ENCODE measurements around the gene CLIC4.
"Not testable (repeated sequence)": the region's sequence is repeated elsewhere in the genome, so short reads cannot be mapped to it uniquely, and the experiment has no call there.

The CLIC4 gene

DNA sequence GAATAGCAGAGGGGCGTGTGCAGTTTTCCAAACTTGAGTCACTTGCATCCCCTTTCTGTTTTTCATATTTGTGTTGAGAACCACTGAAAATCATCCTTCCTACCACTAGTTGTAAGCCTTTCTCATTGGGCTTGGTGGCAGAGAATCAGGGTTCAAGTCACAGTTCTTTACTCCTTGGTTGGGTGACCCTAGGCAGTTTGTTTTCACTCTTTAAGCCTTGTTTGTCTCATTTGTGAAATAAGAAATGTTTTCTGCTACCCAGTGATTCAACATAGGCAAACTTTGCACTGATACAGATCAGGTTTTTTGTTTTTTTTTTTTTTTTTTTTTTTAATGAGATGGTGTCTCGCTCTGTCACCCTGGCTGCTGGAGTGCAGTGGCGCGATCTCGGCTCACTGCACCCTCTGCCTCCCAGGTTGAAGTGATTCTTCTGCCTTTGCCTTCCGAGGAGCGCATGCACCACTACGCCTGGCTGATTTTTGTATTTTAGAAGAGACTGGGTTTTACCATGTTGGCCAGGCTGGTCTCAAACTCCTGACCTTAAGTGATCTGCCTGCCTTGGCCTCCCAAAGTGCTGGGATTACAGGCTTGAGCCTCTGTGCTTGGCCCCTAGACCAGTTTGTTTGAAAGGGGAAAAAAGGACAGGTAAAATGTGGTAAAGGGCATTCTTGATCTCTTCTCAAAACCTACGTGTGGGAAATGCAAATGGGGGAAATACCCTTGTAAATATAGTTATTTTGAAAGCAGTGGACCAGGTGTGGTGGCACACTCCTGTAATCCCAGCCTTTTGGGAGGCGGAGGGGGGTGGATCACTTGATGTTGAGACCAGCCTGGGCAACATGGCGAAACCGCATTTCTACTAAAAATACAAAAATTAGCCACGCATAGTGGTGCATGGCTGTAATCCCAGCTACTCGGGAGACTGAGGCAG is 3.2 kb downstream of the CLIC4 start:
- DNase-seq, result peak in 1 of 2 donors; percentile 50

DNA sequence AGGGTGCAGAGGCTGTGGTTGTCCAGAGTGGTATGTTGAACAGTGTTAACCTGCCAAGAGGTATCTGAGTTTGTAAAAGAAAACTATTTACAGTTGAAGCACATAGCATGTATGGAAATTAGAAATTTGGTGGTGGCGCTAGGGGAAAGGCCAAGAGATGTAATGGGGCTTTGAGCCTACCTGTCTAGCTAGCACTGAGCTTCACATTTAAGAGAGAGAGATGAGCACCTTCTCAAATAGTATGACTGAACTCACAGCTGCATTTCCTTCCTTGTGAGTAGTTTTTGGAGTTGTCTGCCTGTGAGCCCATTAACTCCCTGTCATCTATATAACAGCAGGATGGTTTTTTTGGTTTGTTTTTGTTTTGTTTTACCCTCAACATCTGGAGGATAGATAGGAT is 4.0 kb downstream of the CLIC4 start:
- DNase-seq, result no peak

DNA sequence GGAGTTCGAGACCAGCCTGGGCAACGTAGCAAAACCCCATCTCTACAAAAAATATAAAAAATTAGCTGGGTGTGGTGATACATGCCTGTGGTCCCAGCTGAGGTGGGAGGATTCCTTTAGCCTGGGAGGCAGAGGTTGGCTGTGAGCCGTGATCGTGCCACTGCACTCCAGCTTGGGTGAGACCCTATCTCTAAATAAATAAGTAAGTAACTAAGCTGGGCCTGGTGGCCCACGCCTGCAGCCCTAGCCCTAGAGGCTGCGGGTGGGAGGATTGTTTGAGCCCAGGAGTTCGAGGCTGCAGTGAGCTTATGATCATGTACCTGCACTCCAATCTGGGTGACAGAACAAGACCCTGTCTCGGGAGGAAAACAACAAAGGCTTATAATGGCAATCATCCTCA is 4.6 kb downstream of the CLIC4 start:
- no peak for DNase-seq

DNA sequence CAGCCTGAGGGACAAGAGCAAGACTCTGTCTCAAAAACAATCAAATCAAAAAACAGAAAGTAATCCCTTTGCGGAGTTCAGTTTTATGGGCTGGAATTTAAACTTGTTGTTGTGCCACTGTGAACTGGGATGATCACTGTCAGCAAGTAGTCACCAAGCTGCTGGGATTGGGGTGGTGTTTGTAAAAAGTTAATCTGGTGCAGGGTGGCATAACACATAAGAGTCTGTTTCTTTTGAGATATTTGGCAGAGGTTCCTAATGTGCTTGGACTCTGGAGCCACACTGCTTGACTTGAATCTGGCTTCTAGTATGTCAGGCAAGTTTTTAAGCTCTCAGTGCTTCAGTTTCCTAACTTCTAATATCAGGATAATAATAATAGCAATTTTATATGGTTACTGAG is 6.6 kb downstream of the CLIC4 start:
- no peak for DNase-seq

DNA sequence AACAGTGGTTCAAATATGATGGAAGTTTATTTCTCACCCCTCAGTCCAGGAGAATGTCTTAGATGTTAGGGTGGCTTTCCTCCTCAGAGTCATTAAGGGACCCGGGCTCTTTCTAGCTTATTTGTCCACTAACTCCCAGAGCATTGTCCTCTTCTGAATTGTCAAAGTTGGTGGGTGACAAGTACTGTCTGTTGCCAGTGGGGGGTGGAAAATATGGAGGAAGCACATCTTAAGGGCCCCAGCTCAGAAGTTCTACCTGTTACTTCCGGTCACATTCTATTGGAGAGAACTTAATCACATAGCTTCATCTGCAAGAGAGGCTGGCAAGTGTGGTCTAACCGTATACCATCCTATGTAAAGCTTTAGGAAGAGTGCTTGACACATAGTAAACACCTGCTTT is 7.1 kb downstream of the CLIC4 start:
- no peak for DNase-seq

DNA sequence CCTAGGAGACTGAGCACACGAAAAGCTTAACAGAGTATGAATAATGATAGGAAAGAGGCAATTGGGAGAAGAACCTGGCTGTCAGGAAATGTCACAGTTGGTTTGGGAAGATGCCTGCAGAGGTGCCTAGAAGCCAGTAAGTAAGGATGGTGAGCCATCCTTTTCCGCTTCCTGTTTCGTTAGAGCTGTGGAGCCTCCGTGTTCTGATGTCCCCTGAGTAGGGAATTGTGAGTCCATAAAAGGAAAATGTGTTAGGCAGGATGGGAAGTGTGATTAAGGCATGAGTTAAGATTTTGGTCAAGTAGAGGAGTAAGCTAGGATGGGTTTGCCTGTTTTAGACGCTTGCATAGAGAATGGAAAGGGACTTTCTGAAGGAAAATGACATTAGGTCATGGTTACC is 9.0 kb downstream of the CLIC4 start:
- DNase-seq, result no peak

DNA sequence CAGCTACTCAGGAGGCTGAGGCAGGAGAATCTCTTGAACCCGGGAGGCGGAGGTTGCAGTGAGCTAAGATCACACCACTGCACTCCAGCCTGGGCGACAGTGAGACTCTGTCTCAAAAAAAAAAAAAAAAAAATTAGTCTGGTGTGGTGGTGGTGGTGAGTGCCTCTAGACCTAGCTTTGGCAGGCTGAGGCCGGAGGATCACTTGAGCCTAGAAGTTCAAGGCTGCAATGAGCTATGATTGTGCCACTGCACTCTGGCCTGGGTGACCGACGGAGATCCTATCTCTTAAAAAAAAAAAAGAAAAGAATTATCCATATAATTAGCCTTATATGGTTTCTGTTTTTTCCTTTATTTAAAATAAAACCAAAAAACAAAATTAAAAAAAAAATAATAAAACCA is 10.1 kb downstream of the CLIC4 start:
- not testable (repeated sequence) for DNase-seq

DNA sequence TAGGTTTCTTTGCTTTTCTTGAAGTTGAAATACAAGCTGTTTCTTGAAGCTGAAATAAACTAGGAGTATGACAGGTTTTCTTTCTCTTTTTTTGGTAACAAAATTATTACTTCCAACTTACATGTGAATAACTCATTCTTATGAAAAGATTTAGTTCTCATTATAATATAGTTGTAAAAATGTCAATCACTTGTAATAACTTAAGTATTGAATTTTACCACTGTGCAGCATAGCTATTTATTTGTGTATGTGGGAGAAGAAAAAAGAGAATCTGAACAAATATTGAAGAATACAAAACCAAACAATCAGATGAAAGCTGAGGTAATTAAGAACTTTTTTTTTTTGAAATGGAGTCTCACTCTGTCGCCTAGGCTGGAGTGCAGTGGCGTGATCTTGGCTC is 11.1 kb downstream of the CLIC4 start:
- DNase-seq, result no peak

DNA sequence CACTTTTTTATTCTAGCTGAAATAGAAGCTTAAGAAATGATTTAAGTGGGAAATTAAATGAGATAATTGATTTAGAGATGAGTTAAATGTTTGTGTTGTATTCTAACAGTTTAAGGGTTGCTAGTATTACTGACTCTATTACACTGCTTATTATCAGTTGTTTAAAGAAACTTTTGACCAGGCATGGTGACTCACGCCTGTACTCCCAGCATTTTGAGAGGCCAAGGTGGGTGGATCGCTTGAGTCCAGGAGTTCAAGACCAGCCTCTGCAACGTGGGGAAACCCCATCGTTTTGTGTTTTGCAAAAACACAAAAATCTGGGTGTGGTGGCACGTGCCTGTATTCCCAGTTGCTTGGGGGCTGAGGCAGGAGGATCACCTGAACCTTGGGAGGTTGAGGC is 14.2 kb downstream of the CLIC4 start:
- no peak for DNase-seq

DNA sequence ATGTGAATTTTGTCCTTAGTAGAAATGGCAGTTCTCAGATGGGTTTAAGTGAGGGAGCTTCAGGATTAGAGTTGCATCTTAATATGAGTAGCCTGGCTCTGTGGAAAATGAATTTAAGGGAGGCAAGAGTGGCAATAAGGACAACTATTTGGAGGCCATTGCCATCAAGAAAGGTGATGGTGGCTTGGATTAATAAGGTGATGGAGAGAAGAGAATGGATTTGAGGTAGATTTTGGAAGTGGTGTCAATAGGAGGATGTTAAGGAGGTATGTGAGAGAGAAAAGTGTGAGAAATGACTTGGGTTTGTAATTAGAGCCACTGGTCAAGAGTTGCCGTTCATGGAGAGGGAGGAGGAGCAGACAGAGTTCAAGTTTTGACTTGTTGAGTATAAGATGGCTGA is 16.3 kb downstream of the CLIC4 start:
- no peak for DNase-seq

DNA sequence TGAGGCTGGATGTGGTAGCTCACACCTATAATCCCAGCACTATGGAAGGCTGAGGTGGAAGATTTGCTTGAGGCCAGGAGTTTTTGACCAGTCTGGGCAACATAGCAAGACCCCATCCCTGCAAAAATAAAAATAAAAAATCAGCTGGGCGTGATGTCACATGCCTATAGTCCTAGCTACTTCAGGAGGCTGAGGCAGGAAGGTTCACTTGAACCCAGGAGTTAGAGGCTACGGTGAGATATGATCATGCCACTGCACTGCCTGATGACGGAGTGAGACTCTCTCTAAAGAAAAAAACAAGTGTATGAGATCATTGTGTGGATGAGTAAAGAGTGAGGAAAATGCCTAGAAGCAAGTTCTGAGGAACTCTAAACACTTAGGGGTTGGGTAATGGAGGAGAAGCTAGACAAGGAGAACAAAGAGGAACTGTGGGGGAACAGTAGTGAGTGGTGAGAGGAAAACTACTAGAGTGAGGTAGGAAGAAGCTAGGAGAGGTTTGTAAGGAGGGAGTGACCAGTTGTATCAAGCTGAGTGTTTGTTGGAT is 17.0 kb downstream of the CLIC4 start:
- DNase-seq, result no peak

DNA sequence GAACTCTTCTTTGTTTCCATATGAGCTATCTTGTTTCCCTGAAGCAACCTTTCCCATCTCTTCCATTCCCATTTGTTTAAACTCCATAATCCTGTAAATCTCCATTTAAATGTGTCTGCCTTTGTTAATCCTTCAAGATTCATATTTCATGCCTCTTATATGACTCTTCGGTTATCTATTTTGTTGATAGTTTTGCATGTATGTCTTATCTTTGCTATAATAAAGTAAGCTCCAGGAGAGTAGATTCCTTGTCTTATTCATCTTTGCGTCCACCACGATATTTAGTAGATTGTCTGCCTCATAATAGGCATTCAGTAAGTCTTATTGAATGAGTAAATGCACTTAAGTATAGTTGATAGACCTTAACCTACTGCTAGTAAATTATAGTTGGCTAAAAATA is 18.4 kb downstream of the CLIC4 start:
- DNase-seq, result no peak

DNA sequence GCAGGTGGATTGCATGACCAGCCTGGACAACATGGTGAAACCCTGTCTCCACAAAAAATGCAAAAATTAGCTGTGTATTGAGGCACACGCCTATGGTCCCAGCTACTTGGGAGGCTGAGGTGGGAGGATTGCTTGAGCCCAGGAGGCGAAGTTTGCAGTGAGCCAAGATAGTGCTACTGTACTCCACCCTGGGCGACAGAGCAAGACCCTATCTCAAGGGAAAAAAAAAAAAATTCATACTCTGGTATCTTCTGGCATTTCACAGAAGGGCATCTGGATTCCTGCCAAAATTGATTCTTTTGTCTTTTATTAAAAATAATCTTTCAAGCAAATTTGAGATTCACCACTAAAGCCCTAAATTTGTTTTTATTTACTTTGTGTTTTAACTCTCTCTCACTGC is 19.2 kb downstream of the CLIC4 start:
- no peak for DNase-seq

DNA sequence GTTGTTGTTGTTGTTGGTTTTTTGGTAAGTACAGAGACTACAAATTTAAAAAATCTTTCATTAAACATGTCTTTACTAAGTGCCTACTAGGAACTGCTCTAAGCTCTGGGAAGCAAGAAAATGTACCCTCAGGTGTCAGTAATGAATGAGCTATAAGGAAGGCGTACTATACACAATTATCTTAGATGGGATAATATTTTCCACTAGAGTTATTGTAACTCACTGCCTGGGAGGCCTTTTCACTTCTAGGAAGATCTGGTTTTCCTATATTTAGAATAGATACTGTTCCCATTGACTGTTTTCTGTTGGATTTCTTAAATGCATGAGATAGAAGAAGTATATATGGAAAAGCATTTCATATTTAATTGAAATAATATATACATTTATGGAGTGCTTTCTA is 19.6 kb downstream of the CLIC4 start:
- no peak for DNase-seq

DNA sequence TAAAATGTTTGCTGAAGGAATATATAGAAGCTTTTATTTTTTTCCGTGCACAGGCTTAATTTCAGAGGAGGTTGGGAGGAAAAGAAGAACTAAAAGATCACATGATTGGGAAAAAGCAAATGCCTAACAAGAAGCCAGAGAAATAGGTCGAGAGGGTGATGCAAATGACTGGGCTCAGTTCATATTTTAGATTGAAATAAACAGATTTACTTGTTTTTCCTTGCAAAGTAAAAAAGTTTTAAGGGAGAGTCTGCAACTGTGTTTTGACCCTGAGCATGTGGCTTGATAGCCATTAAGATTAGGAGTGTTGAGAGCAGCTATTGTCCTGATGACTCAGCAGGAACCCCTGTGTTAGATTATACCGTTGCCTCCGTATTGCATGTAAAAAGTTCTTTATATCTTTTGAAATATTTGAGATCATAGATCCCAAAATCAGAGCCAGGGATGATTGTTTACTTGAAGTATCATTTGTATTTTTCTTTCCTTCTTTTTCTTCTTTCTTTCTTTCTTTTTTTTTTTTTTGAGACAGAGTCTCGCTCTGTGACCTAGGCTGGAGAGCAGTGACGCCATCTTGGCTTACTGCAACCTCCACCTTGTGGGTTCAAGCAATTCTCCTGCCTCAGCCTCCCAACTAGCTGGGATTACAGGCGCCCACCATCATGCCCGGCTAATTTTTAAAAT is 20.2 kb downstream of the CLIC4 start:
- no peak for DNase-seq

DNA sequence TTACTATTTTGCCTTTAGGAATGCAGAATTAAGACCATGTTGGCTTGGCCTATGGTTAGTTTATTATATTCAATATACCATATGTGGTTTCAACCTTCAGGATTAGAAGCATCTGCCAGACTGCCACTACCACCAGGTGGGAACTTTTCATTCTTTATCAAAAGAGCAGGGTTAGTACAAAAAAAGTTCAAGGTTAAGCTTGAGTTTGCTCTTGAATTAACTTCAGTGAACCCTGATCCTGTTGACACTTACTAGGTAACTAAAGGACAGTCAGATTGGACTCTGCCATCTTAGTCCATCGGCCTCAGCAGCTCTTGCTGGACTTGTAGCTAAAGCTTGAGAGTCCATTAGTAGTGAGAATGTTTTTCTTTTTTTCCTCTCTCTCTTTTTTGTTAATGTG is 22.1 kb downstream of the CLIC4 start:
- DNase-seq, result no peak

DNA sequence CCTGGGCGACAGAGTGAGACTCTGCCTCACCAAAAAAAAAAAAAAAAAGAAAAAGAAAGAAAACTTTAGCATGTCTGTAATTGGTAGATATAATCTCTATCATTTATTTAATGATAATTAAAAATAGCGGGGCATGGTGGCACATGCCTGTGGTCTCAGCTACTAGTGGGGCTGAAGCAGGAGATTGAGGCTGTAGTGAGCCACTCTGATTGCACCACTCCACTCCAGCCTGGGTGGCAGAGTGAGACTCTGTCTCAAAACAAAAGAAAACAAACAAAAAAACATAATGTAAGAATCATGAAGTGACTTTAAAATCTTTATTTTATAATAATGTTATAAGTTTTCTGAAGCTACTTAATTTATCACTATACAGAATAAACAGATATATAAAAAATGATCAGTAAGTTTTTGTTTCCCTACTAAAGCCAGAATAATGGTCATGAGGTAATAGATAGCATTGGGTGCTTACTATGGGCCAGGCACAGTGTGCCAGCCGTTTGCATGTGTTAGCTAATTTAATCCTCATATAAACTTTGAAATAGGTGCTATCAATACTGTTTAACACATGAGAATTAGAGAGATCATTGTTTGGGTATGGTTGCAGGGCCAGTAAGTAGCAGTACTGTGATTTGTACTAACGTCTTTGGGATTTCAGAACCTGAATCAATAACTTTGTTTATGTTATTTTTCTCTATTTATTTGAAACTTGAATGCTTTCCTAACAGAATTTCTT is 23.8 kb downstream of the CLIC4 start:
- no peak for DNase-seq

DNA sequence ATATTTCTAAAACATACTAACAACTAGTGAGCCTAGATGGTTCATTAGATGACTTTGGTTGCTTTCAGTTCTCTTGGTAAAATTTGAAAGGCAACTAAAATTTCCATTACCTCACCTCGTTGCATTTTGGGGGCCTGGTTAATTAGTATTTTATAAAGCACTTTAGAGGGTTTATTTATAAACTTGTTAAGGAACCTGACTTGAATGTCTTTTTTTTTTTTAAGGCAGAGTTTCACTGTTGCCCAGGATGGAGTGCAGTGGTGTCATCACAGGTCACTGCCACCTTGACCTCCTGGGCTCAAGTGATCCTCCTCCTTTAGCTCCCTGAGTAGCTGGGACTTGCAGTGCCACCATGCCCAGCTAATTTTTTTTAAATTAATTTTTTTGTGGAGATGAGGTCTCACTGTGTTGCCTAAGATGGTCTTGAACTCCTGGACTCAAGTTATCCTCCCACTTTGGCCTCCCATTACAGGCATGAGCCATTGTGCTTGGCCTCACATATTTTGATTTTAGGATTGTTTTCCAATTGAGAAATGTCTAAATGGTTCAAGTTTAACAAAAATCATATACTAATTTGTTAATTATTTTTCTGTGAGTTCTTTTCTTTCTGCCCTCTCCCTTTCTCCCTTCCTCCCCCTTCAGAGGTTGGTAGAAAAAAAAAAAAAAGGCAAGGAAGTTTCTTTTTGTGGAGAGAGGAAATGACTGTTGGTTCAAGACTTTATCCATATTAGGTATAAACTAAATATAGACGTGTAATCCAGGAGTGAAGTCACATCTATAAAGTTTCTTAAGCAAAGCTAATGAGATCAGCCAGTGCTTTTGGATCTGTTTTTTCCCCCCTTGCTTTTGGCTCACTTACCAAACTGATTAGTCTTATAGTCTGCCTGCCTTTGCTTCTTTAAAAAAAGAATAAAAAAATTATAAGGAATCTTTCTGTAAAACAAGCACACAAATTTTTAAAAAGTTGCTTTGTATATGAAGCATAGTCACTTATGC is 24.7 kb downstream of the CLIC4 start:
- DNase-seq, result no peak

DNA sequence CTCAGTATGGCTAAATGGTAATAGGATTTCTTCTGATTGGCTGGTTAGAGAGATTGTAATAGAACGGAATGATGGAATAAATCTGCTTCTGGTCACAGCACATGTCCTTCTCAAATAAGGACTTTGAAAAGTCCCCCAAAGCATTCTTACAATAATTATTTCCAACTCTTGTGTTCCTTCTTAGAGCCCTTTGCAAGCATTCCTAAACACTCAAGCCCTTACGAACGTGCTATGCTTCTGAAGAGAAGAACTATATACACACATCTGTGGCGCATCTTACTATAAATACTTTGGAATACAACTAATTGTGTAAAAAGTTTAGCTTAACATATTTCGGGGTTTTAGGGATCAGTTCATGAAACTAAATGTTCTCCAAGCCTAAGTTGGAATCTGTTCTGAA is 25.6 kb downstream of the CLIC4 start:
- DNase-seq, result no peak

DNA sequence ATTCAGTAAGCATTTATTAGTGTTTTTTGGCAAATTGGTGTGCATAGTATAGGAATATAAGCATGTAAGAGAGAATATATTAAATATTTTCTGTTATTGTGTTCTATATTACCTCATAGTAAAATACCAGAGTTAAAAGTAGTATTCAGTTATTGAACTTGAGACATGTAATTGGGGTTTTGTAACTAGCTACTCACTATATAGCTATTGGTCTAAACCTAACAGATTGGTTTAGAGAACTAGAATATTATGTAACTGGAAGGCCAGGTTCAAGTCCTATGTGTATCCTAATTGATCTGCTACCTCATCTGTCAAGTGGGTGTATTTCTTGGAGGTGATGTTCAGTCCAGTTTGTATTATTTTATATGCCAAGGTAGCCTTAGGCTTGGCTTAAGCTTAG is 26.3 kb downstream of the CLIC4 start:
- no peak for DNase-seq

DNA sequence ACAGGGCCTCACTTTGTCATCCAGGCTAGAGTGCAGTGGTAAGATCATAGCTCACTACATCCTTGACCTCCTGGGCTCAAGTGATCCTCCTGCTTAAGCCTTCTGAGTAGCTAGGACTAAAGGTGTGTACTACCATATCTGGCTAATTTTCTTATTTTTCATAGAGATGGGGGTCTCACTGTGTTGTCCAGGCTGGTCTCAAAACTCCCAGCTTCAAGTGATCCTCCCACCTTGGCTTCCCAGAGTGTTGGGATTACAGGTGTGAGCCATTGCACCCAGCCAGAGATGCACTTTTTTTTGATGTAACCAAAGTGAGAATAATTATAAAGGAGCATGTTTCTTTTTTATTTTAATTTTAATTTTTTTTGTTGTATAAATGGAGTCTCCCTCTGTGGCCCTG is 28.4 kb downstream of the CLIC4 start:
- DNase-seq, result no peak

DNA sequence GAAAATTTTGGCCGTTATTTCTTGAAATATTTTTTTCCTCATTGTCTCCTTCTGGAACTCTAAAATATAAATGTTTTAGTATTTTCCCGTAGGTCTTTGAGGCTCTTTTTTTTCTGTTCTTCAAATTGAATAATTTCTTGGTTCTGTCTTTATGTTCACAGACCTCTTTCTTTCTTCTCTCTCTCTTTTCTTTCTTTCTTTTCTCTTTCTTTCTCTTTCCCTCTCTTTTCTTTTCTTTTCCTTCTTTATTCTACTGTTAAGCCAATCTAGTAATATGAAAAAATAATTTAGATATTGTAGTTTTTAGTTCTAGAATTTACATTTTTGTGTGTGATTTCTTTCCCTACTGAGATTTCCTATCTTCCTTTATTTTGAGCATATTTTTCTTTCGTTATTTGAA is 30.1 kb downstream of the CLIC4 start:
- no peak for DNase-seq

Measured in CD4-positive, alpha-beta T cell treated with Interferon alpha-2 for 1 hour (primary cell).